GM18526 (cell line): ENCODE measurements around the gene UBL4B.

Source experiments
- POLR2A ChIP-seq: IDR thresholded peaks from 3 replicates; pipeline ENCODE4 v1.6.1; 2011; ENCODE audit not compliant: insufficient read length; ENCODE audit errors: extremely low read depth

The UBL4B gene

DNA sequence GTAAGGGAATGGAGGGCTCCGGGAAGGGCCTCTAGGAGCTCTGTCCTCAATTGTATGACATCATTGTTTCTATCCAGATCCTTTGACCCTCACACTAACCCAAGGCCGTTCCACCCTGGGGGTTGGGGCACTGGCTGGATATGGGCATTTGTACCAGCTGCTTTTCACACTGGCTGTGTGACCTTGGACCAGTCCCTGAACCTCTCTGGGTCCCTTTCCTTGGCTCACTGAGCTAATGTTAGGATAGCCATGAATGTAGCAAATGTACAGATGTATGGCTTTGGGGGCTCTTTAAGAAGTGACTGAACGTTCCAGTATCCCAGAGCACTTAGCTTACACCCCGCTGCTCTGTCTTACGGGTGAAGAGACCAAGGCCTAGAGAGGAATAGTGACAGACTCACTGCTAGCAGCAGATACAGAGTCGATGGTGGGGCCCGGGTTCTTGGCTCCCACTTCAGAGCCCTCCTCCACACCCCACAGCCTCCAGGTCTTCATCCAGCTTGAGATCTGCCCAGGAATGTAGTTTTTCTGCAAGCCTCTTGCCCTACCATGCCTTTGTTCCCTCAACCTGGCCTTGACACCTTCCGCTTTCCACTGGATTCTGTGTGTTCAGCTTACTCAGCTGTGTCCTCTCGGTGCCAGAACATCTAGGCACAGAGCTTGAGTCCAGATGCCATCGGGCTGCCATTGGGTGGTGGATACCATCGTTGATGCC is 14.6 kb upstream of the UBL4B start:
- TF ChIP-seq POLR2A, result no peak

GRCh38 chr1:110098222-110099026 is 13.8 kb upstream of the UBL4B start:
- TF ChIP-seq POLR2A, result no peak

DNA sequence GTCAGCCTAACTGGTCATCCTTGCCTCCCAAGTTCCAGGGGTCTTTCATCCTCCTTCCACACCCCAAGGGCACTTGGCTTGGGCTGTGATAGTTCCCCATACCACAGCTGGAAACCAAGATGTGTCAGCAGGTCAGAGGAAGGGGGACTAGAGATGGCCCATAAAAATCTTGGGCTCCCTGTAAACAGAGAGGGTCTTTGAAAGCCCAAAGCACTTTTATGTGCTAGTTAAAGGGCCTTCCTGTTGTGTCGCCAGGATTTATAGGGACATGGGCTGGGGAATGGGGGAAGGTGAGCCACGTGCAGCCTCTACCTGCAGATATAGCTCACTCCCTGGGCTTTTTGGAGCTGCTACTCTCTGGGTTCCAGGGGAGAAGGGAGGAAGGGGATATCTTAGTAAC is 11.9 kb upstream of the UBL4B start:
- no peak for TF ChIP-seq POLR2A

- no peak for TF ChIP-seq POLR2A
Observed at GRCh38 chr1:110102081-110102480, 10.2 kb upstream of the UBL4B start.

DNA sequence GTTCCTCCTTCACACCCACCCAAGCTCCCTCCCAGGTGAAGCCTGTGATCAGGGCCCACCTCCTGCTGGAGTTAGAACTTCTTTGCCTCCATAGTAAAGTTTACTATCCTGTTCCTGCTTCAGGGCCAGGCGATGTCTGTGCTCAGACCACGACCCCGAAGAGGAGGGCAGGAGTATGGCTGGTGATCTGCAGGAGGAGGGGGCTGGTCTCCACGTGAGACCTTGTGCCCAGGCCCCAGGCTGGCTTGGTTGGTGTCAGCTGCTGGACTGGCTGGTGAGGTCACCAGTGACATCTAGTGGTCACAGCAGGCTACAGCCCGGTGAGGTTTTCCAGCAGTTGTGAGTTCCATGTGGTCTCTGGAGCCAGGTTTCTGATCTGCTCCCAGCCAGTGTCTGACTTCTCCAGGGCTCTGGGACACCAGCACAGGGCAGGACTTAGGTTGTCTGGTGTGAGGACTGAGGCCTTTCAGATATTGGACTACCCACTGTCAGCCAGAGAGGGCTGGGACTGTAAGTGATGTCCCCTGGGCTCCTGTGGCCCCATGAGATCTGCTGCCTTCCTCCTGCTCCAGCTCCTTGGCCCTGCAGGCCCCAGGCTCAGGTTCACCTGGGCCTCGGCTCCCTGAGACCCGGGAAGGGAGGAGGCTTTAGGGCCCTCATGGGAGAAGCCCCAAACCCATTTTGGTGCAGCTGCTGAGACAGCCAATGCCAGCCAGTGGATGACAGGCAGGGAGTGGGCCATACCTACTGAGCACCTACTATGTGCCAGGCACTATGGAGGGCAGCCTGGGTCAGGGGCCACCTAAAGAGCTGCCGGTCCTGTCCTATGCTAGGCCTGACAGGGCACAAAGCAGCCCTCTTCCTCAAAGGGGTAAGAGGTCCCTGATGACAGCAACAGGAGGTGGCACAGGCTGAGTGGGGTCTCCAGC is 6.0 kb upstream of the UBL4B start:
- TF ChIP-seq POLR2A, result no peak

GRCh38 chr1:110107867-110108469 is 4.3 kb upstream of the UBL4B start:
- no peak for TF ChIP-seq POLR2A

- TF ChIP-seq POLR2A, result no peak
Observed at GRCh38 chr1:110111081-110111480, 1.2 kb upstream of the UBL4B start.

DNA sequence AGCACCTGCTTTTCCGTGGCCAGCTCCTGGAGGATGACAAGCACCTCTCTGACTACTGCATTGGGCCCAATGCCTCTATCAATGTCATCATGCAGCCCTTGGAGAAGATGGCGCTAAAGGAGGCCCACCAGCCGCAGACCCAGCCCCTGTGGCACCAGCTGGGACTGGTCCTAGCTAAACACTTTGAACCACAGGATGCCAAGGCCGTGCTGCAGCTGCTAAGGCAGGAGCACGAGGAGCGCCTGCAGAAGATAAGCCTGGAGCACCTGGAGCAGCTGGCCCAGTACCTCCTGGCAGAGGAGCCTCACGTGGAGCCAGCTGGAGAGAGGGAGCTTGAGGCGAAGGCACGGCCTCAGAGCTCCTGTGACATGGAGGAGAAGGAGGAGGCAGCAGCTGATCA is 413 bp downstream of the UBL4B start:
- TF ChIP-seq POLR2A, result no peak

- no peak for TF ChIP-seq POLR2A
Observed at GRCh38 chr1:110113551-110113950, 1.3 kb downstream of the UBL4B start.

- TF ChIP-seq POLR2A, result no peak
Observed at GRCh38 chr1:110114173-110114572, 1.9 kb downstream of the UBL4B start.

DNA sequence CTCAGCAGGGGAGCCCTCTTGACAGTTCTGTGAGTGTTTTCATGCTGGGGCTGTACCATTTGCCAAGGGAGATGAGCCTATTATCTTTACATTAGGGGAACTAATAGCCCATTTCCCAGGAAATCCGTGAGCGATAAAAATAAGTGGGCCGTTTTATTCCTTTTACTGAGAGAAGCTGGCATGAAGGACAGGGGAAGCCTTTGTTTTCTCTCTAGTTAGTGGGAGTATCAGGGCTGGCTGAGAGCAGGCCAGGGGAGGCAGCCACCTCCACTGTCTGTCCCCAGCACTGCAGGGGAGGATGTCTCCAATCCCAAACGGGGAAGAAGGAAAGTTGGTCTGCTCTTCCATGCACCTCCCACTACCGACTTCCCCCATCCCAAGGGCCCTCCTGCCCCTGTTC is 2.5 kb downstream of the UBL4B start:
- no peak for TF ChIP-seq POLR2A

DNA sequence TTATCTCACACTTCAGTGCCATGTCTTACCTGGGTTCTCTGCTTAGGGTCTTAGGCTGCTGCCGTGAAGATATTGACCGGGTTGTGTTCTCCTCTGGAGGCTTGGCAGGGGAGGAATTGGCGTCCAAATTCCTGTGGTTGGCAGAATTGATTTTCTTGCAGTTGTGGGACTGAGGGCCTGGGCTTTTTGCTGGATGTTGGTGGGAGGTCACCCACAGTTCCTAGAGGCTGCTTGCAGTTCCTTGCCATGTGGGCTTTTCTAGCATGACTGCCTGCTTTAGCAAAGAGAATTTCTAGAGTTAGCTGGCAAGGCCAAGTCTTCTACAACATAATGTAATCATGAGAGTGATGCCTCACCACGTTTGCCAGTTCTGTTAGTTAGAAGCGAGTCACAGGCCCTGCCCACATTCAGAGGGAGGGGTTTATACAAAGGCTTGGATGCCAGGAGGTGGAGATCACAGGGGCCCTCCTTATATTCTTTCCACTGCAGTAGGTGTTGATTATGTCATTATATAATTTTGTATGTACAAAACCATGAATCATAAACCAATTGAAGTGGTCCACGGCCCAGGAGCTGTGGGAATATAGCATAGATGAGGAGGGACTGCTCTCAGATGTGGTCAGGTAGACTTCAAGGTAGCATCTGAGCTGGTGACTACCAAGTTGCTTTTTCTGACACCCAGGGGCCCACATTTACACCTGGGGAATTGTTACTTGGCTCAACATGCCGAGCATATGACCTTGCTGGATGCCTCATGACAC is 6.6 kb downstream of the UBL4B start:
- no peak for TF ChIP-seq POLR2A

GRCh38 chr1:110119843-110120242 is 7.6 kb downstream of the UBL4B start:
- no peak for TF ChIP-seq POLR2A

DNA sequence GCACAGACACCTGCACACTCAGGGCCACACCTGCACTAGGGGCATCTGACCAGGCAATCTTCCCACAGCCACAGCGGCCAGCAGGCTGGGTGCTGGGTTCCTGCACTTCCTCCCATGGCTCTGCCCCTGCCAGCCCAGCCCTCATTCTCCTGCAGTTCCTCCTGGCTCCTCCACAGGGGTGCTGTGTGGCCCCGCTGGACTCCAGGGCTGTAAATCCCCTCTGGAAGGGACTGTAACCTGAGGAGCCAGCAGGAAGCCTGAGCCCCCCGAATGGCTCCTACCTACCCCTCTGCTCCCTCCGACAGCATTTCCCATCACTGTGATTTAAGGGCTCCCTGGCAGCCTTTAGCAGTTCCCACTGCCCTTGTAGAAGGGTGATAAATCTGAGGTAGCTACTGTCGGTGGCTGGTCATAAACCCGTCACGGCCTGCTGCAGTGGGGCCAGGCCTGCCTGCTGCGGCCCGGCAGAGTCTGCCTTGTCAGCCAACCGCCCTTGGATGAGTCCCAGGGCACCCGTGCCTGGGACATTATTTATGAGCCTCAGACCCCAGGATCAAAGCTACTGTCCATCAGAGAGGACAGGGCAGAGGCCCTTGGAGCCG is 8.8 kb downstream of the UBL4B start:
- TF ChIP-seq POLR2A, result no peak
